Right lobe of liver (tissue), 4 donors: ENCODE results near the gene DCDC1.

ENCODE experiments used
- CTCF ChIP-seq, 4 donors: fragments of 200-600 bp in 3 of 4; fragments of 450-650 bp in 1 of 4; IDR thresholded peaks; one replicate each; pipeline versions ENCODE4 v1.5.1 to v1.8.0; 2016 to 2022; ENCODE audit warnings: antibody characterized with exemption in 4 of 4, mild to moderate bottlenecking in 2 of 4
- POLR2A ChIP-seq: fragments of 450-650 bp; IDR thresholded peaks from one replicate; pipeline ENCODE4 v1.6.1; 2017; ENCODE audit warnings: antibody characterized with exemption, mild to moderate bottlenecking
- donor health status: DM: no; HTN: no; CAD: no.
- donor health status: DM: no; HTN: no; CAD: no.
- donor health status: DM: no; HTN: yes; CAD: no.

GRCh38 chr11:31120428-31120827, 249.1 kb downstream of the DCDC1 start:
- TF ChIP-seq POLR2A (no peak), CTCF (IDR thresholded peaks at IDR 0.05) (no peak)
